Occipital lobe (tissue), 2 donors: ENCODE results near the gene TLDC2. TPM values are rescaled to one million over a fixed set of nuclear protein-coding genes. Genes with fewer than 3 reads are reported as not detected.
"Not testable (repeated sequence)": the region's sequence is repeated elsewhere in the genome, so short reads cannot be mapped to it uniquely, and the experiment has no call there.

Experiments used
- DNase-seq: peaks from one replicate; lab custom pipeline; 2025; lab: John Stamatoyannopoulos, UW
- total RNA-seq: library from RNA; depleted of rRNA; stranded (reverse); fragments of >200 nt; gene quantifications from one replicate; pipeline ENCODE4 v1.2.3, GENCODE V29; 2014

Gene TLDC2
- total RNA-seq, 1 donor from 2014 or later = 0.31 TPM

DNA sequence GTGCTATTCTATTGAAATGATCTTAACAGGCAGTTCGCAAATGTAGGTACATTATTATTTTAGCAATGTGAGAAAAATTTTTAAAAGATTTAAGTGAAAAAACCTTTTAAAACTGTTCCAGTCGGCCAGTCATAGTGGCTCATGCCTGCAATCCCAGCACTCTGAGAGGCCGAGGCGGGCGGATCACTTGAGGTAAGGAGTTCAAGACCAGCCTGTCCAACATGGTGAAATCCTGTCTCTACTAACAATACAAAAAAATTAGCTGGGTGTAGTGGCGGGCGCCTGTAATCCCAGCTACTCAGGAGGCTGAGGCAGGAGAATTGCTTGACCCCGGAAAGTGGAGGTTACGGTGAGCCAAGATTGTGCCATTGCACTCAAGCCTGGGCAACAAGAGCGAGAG lies 29.6 kb downstream of the TLDC2 start:
- not testable (repeated sequence) for DNase-seq

DNA sequence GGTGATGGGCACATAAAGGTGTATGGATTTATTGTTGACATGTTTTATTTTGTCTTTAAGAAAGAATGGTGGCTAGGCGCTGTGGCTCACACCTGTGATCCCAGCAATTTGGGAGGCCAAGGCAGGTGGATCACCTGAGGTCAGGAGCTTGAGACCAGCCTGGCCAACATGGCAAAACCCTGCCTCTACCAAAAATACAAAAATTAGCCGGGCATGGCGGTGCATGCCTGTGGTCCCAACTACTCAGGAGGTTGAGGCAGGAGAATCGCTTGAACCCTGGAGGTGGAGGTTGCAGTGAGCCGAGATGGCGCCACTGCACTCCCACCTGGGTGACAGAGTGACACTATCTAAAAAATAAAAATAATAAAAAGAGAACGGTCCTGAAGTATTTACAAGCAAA lies 30.1 kb downstream of the TLDC2 start:
- not testable (repeated sequence) for DNase-seq

DNA sequence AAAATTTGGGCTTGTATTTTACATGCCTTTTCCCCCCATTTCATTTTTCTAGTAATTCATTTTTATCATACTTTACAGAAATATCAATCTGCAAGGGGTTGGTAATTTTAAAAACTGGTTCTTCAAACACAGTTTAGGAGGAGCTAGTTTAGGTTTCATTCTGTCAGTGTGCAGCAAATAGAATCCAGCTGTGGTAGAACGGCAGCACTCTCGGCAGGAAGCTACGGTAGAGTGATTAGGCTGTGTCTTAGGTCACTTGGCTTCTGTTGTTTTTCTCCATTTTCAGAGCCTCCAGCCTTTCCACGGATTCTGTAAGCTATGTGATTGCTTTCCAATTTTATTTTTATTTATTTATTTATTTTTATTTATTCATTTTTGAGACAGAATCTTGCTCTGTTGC lies 32.7 kb downstream of the TLDC2 start:
- no peak for DNase-seq

DNA sequence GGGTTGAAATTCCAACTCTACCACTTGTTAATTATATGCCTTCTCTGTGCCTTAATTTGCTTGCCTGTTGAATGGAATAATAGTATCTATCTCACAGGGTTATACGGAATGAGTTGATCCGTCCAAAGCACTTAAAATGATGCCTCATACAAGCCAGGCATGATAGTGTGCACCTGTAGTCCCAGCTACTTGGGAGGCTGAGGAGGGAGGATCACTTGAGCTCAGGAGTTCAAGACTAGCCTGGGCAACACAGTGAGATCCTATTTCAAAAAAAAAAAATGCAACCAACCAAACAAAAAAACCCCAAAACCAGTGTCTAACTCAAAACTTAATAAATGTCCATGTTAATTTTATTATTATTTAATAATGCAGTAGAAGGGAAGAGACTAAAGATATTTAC lies 40.3 kb downstream of the TLDC2 start:
- DNase-seq = no peak

DNA sequence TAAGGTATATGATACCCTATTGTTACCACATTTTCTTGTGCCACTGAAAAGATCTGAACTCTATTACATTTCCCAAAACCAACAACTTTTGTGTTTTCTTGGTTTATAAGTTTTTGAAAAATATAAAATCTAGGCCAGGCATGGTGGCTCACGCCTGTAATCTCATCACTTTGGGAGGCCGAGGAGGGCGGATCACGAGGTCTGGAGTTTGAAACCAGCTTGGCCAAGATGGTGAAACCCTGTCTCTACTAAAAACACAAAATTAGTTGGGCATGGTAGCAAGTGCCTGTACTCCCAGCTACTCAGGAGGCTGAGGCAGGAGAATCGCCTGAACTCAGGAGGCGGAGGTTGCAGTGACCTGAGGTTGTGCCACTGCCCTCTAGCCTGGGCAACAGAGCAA lies 41.3 kb downstream of the TLDC2 start:
- no peak for DNase-seq

DNA sequence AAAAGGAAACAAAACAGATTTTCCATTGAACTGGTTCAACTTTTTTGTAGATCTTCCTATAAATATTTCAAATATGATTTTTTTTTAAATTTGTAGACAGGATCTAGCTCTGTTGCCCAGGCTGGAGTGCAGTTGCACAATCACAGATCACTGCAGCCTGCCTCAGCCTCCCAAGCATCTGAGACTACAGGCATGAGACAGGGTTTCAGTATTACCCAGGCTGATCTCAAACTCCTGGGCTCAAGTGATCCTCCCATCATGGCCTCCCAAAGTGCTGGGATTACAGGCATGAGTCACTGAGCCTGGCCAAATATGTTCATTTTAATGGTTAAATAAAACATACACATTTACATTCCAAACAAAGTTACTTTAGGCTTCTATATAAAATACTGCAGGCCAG lies 42.0 kb downstream of the TLDC2 start:
- DNase-seq = no peak

DNA sequence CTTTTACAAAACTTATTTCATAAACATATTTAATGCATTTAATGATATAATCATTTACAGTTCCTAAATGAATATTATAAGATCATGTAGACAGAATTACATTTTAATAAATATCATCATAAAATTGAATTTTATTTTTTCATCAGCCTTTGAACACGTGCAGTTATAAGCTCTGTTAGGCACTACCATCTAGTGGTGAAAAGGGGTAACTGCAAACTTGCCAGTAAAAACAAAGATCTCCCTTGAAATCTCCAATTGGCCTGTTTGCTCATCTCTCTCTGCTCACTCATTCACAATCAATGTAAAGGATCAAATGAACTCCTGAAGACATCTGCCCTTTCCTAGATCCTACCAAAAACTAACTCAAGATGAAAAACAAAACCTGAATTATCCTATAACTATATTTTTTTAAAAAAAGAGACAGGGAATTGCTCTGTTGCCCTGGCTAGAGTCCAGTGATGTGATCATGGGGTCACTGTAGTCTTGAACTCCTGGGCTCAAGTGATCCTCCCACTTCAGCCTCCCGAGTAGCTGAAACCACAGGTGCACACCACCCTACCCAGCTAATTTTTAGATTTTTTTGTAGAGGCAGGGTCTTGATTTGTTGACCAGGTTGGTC lies 43.9 kb downstream of the TLDC2 start:
- no peak for DNase-seq

DNA sequence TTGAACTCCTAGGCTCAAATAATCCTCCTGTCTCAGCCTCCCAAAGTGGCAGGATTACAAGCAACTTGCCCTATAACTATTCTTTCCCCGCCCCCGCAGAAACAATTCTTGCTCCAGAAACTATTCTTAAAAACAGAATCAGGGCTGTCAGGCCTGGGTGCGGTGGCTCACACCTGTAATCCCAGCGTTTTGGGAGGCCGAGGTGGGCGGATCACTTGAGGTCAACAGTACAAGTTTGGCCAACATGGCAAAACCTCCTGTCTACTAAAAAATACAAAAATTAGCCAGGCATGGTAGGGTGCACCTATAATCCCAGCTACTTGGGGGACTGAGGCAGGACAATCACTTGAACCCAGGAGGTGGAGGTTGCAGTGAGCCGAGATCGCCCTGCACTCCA lies 44.4 kb downstream of the TLDC2 start:
- no peak for DNase-seq

DNA sequence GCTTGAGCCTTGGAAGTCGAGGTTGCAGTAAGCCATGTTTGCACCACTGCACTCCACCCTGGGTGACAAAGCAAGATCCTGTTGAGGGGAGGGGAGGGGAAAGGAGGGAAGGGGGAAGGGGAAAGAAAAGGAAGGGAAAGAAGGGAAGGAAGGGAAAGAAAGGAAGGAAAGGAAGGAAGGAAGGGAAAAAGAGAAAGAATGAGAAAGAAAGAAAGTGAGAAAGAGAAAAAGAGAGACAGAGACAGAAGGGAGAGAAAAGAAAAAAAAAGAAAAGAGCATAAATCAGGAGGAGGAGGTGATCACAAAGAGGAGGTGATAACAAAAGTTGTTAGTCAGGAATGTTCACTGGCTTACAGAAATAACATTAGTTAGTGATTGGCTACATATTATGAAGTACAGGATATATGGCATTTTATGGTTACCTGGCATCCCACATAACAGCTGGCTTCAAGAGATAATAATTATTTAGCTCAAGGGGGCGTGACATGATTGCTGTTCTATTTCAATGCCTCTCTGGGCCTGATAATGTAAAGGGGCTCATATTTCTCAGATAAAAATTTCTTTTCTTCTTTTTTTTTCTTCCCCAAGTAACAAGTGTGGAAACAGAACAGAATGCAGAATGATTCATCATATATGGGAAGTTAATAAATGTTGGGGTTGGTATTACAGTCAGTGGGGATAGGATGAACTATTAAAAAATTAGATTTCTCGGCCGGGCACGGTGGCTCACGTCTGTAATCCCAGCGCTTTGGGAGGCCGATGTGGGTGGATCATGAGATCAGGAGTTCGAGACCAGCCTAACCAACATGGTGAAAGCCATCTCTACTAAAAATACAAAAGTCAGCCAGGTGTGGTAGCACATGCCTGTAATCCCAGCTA lies 48.5 kb downstream of the TLDC2 start:
- no peak for DNase-seq

DNA sequence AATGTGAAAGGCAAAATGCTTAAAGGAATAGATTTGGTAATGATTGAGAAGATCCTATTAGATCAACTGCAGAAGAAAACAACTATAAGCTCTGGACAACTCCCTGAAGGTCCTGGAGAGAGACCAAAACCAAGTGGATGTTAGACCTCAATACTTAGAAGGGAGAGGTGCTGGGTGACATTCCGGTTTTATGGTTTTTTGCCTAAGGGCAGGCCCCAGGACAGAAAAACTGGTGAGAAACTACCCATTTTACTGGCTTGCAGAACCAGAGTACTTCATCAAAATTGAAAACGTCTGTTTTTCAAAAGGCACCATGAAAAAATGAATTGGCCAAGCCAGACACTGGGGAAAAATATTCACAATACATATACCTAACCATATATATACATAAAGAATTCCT lies 49.3 kb downstream of the TLDC2 start:
- no peak for DNase-seq

DNA sequence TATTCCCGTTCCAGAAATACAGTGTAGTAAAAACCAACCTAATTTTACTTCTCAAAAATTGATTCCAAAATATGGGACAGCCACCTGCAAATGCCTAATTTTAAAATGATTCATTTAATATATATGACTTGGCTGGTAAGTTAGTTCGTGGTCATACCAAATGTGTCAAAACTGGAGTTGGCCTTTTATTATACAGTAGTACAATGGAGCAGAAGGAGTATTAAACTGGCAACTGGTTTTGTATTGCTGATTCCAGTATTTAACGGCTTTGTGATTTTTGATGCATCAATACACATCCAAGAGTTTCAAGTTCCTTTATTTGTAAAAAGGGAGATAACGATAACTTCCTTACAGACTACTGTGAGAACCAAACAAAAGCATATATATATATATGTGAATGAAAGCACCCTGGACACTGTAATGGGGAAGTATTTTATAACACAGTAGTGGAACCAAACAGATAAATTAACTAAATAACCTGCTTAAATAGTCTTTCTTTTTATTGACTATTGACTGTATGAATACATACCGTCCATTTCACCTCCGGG lies 50.8 kb downstream of the TLDC2 start:
- no peak for DNase-seq

DNA sequence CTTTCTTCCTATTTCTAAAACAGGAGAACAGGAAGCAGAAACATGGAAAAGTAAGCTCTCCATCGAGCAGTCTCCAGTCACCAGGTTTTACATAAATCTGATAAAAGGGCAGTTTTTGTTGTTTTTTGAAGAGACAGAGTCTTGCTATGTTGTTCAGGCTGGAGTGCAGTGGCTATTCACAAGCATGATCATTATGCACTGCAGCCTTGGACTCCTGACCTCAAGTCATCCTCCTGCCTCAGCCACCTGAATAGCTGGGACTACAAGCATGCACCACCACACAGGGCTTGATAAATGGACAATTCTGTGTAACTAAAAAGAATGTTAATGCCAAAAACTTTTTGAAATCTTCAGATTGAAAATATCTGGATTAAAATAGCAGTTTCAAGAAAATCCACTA lies 51.8 kb downstream of the TLDC2 start:
- DNase-seq = no peak

DNA sequence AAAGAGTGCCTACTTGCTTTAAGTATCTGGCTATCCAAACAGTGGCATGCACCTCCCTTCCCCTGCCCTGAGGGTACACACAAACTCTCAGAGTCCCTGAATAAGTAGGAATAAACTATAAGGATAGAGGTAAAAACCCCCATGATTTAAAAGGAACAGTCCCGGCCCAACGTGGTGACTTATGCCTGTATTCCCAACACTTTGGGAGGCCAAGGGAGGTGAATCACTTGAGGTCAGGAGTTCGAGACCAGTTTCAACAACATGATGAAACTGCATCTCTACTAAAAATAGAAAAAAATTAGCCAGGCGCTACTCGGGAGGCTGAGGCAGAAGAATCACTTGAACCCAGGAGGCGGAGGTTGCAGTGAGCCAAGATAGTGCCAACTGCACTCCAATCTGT lies 53.4 kb downstream of the TLDC2 start:
- no peak for DNase-seq

DNA sequence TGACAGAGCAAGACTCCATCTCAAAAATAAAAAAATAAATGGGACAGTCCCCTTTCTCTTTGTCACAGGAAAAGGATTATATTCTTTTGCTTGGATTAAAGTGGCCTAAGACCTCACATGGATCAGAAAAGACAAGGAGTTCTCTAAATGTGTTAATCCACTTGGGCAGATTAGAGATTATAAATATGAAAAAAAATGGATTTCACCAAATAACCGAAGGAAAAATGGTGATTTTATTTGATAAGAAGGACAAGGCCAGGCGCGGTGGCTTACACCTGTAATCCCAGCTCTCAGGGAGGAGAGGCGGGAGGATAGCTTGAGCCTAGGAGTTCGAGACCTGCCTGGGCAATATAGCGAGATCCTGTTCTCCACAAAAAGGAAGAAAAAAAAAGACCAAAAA lies 53.8 kb downstream of the TLDC2 start:
- no peak for DNase-seq

DNA sequence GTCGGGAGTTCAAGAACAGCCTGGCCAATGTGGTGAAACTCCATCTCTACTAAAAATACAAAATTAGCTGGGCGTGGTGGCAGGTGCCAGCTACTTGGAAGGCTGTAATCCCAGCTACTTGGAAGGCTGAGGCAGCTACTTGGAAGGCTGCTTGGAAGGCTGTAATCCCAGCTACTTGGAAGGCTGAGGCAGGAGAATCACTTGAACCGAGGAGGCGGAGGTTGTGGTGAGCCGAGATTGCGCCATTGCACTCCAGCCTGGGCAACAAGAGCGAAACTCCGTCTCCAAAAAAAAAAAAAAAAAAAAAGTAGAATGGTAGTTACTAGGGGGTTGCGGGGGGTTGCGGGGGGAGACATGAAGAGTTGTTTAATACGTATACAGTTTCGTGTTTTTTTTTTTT lies 56.1 kb downstream of the TLDC2 start:
- not testable (repeated sequence) for DNase-seq

DNA sequence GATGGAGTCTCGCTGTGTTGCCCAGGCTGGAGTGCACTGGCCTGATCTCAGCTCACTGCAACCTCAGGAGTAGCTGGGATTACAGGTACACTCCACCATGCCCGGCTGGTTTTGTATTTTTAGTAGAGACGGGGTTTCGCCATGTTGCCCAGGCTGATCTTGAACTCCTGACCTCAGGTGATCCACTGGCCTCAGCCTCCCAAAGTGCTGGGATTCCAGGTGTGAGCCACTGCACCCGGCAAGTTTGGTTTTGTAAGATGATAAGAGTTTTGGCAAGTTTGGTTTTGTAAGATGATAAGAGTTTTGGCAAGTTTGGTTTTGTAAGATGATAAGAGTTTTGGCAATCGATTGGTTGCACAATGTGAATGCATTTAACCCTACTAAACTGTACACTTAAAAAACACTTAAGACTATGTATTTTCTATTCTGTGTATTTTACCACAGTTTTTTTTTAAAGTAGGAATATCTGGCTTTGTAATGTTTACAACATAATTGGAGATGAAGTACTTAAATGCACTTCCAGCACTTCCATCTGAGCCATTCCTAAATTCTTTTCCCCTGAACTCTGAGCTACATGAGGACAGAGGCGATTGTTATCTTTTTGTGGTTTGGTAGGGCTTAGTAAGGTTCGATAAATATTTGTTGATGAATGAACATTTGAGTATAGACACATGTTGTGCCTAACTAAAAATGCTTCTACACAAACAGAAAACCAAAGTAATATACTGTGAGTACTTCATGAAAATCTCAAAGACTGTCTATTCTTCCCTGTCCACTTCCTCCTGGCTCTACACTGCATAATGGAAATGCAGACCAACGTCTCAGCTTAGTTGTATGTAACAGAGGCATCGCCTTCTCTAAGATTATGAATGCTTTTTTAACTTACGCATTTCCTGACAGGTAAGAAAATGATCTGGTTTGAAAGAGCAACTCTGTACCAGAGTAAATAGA lies 56.8 kb downstream of the TLDC2 start:
- no peak for DNase-seq

DNA sequence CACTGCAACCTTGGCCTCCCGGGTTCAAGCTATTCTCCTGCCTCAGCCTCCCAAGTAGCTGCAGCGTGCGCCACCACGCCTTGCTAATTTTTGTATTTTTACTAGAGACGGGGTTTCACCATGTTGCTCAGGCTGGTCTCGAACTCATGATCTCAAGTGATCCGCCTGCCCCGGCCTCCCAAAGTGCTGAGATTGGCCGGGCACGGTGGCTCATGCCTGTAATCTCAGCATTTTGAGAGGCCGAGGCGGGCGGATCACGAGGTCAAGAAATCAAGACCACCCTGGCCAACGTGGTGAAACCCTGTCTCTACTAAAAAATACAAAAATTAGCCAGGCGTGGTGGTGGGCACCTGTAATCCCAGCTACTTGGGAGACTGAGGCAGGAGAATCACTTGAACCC lies 57.6 kb downstream of the TLDC2 start:
- not testable (repeated sequence) for DNase-seq

DNA sequence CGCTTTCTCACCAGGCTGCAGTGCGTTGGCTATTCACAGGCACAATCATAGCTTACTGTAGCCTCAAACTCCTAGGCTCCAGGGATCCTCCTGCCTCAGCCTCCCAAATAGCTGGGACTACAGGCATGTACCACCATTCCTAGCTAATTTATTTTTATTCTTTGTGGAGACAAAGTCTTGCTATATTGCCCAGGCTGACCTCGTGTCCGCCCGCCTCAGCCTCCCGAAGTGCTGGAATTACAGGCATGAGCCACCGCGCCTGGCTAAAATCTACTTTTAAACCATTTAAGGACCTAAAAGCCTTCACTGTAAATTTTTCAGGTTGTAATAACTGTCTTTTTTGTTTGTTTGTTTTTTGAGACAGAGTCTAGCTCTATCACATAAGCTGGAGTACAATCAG lies 60.4 kb downstream of the TLDC2 start:
- no peak for DNase-seq

DNA sequence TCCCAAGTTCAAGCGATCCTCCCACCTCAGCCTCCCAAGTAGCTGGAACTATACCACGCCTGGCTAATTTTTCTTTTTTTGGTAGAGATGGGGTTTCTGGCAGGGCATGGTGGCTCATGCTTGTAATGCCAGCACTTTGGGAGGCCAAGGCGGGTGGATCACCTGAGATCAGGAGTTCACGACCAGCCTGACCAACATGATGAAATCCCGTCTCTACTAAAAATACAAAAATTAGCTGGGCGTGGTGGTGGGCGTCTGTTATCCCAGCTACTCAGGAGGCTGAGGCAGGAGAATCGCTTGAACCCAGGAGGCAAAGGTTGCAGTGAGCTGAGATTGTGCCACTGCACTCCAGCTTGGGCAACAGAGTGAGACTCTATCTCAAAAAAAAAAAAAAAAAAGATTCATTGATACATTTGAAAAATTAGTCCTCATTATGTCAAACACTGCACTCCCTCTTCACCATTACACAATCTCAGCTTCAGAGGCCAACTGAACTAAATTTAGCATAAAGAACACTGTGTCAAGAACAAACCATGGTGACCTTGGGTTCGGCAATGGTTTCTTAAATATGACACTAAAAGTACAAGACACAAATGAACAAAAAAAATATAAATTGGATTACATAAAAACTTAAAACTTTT lies 60.9 kb downstream of the TLDC2 start:
- DNase-seq = not testable (repeated sequence)

DNA sequence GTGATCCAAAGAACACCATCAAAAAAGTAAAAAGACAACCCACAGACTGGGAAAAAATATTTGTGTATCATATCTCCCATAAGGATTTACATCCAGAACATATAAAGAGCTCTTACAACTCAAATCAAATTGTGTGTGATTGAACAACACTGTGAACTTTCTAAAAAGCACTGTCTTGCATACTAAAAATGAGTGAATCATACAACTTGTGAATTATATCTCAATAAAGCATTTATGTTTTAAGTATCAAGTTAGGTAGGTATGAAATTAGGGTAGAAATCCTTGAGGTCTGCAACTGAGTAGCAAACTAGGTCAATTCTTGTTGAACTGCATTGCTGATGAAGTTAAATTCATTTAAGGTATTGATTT lies 61.4 kb downstream of the TLDC2 start:
- DNase-seq = no peak

DNA sequence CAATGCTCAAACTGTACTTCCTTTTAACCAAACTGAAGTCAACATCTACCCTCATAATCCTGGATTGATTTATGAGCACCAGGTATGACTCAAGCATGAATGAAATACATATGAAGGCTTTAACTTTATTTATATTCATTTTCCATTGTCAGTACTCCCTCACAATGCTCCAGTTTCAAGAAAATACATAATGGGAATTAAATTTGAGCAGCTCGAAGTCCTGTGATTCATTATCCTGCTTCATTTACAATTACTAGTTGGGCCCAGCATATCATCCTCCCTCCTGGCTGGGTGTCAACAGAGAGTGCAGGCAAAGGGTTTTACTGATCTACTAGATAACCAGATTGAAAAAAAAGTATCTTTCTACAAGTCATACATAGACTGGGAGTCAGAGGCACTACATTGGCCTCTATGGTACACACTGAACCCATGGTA lies 65.5 kb downstream of the TLDC2 start:
- DNase-seq = no peak
